ENCODE measurements around the gene NT5DC3.

DNA sequence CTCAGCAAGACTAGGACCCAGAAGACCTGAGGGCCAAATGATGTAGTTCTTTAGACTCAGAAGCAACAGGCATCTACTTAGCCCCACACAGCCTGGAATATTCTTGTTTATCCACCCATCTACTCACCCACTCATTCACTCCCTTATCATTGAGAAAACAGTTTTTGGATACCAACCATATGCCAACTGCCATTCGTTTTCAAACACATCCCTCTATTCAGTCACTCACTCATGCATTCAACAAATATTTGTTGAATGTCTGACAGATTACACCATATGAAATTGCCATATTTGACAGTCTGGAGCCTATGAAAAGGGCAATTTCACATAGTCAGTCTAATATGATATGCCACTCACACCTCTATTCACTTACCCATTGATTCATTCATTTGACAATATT lies 103.2 kb downstream of the NT5DC3 start:
- TF ChIP-seq, protein P1, sequence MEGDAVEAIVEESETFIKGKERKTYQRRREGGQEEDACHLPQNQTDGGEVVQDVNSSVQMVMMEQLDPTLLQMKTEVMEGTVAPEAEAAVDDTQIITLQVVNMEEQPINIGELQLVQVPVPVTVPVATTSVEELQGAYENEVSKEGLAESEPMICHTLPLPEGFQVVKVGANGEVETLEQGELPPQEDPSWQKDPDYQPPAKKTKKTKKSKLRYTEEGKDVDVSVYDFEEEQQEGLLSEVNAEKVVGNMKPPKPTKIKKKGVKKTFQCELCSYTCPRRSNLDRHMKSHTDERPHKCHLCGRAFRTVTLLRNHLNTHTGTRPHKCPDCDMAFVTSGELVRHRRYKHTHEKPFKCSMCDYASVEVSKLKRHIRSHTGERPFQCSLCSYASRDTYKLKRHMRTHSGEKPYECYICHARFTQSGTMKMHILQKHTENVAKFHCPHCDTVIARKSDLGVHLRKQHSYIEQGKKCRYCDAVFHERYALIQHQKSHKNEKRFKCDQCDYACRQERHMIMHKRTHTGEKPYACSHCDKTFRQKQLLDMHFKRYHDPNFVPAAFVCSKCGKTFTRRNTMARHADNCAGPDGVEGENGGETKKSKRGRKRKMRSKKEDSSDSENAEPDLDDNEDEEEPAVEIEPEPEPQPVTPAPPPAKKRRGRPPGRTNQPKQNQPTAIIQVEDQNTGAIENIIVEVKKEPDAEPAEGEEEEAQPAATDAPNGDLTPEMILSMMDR (IDR thresholded peaks at IDR 0.05) = no peak
- TF ChIP-seq POLR2A (IDR thresholded peaks at IDR 0.05) = no peak
